Cardiac fibroblast (primary cell): ENCODE results near the gene FAM204A.

Experiments
- DNase-seq, 2 donors: peaks; one replicate each; pipeline versions ENCODE4 v3.0.0 to v3.0.0-alpha.2; 2010; ENCODE audit warnings: low read depth in 2 of 2
- H3K4me3 ChIP-seq, 2 donors: replicated peaks in 1 of 2; 1 replicate in 1 of 2; 2 replicates in 1 of 2; pipeline ENCODE4 v1.5.1; 2011; ENCODE audit warnings: low read depth in 2 of 2, low read length in 2 of 2, mild to moderate bottlenecking in 2 of 2, moderate library complexity in 1 of 2
- TF ChIP-seq, protein P1 (sequence below): IDR thresholded peaks from one replicate; pipeline ENCODE4 v1.5.1; 2011; ENCODE audit warnings: low read depth, mild to moderate bottlenecking, low read length, inconsistent platforms

The FAM204A gene

DNA sequence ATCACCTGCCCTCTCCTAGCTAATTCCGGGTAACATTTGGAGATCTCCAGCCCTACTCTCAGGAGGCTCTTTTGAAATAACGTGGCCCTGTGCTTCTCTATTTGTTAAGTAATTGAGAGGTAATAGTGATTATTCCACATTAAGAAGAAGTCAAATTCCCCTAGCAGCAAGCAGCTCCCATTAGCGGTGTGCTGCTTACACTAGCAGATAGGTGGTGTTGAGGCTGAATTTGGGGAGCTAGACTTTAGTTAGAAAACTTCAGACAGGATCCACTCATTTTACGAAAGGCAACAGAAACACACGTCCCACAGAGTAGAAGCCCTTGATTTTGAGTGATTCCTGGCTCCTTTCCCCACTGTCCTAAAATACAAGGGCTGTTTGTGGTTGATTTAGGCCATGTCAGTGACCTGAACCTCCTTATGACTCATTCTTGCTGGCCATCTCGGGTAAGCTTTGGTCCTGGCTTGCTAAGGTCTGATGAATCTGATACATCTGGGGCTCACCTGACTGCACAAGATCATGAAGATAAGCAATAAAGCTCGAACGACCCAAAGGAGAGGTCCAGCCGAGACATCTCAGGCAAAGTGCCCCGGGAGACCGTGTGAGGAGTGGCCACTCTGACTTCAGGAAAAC is 77.2 kb downstream of the FAM204A start:
- TF ChIP-seq, protein P1, sequence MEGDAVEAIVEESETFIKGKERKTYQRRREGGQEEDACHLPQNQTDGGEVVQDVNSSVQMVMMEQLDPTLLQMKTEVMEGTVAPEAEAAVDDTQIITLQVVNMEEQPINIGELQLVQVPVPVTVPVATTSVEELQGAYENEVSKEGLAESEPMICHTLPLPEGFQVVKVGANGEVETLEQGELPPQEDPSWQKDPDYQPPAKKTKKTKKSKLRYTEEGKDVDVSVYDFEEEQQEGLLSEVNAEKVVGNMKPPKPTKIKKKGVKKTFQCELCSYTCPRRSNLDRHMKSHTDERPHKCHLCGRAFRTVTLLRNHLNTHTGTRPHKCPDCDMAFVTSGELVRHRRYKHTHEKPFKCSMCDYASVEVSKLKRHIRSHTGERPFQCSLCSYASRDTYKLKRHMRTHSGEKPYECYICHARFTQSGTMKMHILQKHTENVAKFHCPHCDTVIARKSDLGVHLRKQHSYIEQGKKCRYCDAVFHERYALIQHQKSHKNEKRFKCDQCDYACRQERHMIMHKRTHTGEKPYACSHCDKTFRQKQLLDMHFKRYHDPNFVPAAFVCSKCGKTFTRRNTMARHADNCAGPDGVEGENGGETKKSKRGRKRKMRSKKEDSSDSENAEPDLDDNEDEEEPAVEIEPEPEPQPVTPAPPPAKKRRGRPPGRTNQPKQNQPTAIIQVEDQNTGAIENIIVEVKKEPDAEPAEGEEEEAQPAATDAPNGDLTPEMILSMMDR = no peak
- no peak overlapping the region for H3K4me3 ChIP-seq
- DNase-seq = no peak

DNA sequence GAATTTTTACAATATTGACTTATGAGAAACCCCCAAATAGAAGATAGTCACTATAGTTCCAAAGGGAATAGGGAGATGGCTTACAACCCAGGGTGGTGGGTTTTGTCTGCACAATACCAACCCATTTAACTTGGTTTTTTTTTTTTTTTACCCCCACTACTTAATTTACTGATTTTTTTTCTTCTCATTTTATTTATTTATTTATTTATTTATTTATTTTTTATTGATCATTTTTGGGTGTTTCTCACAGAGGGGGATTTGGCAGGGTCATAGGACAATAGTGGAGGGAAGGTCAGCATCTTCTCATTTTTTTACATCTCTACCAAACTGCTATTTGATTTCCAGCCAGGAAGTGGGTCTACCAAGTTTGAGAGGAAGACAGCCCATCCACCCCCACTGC is 77.9 kb downstream of the FAM204A start:
- no peak for DNase-seq
- H3K4me3 ChIP-seq = no peak overlapping the region
- TF ChIP-seq, protein P1 = no peak

DNA sequence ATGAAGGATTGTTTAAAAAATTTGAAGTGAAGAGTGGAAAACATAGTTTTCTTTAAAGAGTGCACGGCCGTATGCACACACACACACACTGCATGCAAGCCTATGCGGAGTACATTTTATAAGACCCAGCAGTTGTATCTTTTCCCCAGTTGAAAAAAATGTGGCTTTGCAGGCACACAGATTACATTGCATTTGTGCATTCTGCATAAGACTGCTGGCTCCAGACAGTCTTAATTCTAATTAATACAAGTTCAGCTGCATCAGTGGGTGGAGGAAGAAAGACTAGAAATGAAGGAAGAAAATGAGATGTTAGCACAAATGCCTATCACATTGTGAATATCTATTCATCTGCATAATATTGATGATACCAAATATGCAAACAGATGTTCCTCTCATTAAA is 79.6 kb downstream of the FAM204A start:
- H3K4me3 ChIP-seq = no peak overlapping the region
- TF ChIP-seq, protein P1 = no peak
- DNase-seq = no peak

DNA sequence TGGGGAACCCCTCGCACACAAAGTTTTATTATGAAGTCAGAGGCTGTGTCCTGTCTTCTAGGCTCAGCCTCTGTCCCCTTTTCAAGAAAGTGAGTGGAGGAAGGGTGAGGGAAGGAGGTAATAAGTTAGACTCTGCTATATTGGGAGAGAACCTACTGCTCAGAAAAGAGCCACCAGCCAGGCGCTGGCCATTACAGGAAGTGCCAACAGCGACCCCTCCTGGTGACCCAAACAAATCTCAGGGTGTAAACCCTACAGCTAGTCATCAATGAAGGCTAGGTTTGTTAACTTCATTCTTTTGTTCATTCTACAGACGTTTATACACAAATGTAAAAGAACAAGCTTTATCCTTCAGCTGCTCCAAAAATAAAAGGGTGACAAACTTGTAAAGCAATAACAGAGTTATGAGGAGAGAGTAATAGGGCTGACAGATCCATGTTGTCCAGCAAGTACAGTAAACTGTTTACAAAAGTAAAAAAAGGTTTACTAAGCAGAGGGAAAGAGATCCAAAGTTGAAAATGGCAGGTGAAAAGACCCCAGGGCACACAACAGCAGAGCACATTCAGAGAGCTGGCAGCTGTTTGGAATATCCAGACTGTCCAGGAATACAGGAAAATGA is 82.7 kb downstream of the FAM204A start:
- TF ChIP-seq, protein P1 = peak; percentile 45
- DNase-seq = peak; percentile 15 to 20
- H3K4me3 ChIP-seq = no peak overlapping the region

DNA sequence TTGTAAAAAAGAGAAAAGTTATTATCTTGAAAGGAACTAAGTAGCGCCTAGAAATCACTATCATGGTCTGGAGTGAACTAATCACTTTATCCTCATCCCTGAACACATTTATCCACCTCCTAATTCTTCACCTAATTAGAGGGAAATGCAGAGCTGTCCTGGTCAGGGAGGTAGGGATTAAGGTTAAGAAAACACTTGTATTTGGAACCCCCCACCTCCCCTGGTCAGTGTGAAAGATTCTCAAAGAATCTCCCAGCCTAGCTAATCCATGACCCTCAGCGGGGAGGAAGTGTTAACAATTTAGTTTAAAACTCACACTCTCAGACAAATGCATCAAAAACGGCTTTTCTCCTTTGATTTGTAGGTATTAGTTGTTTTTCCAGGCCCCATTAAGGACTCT is 83.8 kb downstream of the FAM204A start:
- DNase-seq = no peak
- H3K4me3 ChIP-seq = no peak overlapping the region
- TF ChIP-seq, protein P1 = no peak

DNA sequence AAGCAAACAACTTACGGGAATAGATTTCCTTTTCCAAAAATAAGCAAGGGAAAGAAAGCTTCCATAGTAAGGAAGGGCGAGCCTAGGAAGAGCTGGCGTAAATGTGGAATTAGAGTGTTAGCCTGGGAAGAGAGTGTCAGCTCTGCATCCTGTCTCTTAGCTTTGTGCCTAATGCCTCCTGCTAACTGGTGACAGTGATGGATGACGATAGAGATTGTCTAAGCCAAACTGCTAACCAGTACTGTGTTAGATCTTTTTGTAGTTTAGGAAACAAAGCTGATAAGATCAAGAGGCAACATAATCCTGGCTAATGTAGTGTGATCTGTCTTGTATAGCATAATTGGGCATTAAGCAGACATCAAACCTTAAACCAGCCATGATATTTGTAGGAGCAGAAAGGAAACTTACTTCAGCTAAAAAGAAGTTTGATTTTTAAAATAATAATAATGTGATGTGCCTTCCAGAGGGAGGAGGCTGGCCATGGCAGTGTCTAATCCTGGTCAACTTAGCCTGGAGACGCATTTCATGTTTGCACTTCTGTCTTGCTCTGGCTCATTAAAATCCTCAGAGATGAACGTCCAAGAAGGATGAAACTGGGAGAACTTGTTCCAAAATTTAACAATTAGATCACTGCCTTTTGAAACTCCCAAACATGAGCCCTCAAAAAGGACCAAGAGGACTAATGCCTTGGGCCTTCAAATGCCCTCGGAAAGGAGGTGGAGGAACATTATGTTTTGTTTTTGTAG is 85.1 kb downstream of the FAM204A start:
- TF ChIP-seq, protein P1 = no peak
- H3K4me3 ChIP-seq = no peak overlapping the region
- no peak for DNase-seq
